Measurements from ENCODE around the gene MELTF. TPM values are rescaled to one million over a fixed set of nuclear protein-coding genes. Genes with fewer than 3 reads are reported as not detected.
"Not testable (repeated sequence)": the region's sequence is repeated elsewhere in the genome, so short reads cannot be mapped to it uniquely, and the experiment has no call there.

Gene MELTF
- polyA plus RNA-seq, 3 donors: 0.34 to 2.8 (median 0.36) TPM

DNA sequence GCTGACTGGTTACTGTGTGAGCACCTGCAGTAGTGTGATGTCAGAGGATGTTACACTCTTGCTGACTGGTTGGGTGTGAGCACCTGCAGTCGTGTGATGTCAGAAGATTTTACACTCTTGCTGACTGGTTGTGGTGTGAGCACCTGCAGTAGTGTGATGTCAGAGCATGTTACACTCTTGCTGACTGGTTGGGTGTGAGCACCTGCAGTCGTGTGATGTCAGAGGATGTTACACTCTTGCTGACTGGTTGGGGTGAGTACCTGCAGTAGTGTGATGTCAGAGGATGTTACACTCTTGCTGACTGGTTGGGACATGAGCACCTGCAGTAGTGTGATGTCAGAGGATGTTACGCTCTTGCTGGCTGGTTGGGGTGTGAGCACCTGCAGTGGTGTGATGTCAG is 4.1 kb upstream of the MELTF start:
- intact Hi-C loops (cut with micrococcal nuclease); H3K27ac Mint-ChIP-seq: not testable (repeated sequence)

GRCh38 chr3:197031315-197032285 is 2.0 kb upstream of the MELTF start:
- Histone ChIP-seq H3K27ac (ENCODE audit: low read depth in 1 of 2, low read length in 2 of 2) (peak overlapping the region; percentile 26 to 71), H4K20me1 (ENCODE audit: insufficient read depth, low read length) (no peaks in the 10 kb centered on the region), H3K36me3 (replicated peaks in 1 of 2; ENCODE audit: control insufficient read depth in 1 of 2, insufficient read depth in 2 of 2, low read length in 2 of 2) (no peaks in the 10 kb centered on the region), H3K9me3 (replicated peaks in 1 of 2; ENCODE audit: control insufficient read depth in 1 of 2, insufficient read depth in 1 of 2, low read length in 2 of 2) (no peaks in the 10 kb centered on the region), H3K79me2 (ENCODE audit: insufficient read depth, low read length) (no peaks in the 10 kb centered on the region), H3K9ac (ENCODE audit: insufficient read depth, low read length, poor library complexity, severe bottlenecking) (no peak overlapping the region), H3K4me3 (replicated peaks in 1 of 3; ENCODE audit: low read depth in 2 of 3, low read length in 3 of 3) (peak overlapping the region in 1 of 3 experiments; percentile 7), H3K4me2 (replicated peaks; ENCODE audit: extremely low read depth, low read length, poor library complexity, severe bottlenecking) (peak overlapping the region; percentile 5), H3K4me1 (ENCODE audit: control insufficient read depth in 1 of 2, insufficient read depth in 2 of 2, low read length in 2 of 2) (peaks cover 34 to 44% of the 10 kb centered on the region in 2 donors), H3K27me3 (ENCODE audit: control insufficient read depth in 2 of 2, insufficient read depth in 2 of 2, low read length in 2 of 2) (peaks cover 6 to 26% of the 10 kb centered on the region in 2 donors), H2AFZ (ENCODE audit: insufficient read depth, low read depth, low read length, poor library complexity, severe bottlenecking) (no peak overlapping the region)
- H3K4me1 Mint-ChIP-seq: peaks cover 31% of the 10 kb centered on the region
- intact Hi-C loops (cut with micrococcal nuclease): no loop called here
- TF ChIP-seq CTCF (IDR thresholded peaks at IDR 0.05): no peak
- peaks cover 0 to 11% (median 2%) of the 10 kb centered on the region in 7 donors for H3K9me3 Mint-ChIP-seq
- H3K27ac Mint-ChIP-seq: peak overlapping the region; percentile 87 to 96 (median 92)
- peak; percentile 96 to 100 (median 99) for DNase-seq
- H3K27me3 Mint-ChIP-seq (ENCODE audit: low read depth in 3 of 3): peaks cover 28 to 50% (median 36%) of the 10 kb centered on the region in 3 donors
- peaks cover 0 to 4% of the 10 kb centered on the region in 2 donors for H3K36me3 Mint-ChIP-seq
- 15% methylated on average over 8 of the region's 12 CpGs for WGBS (ENCODE audit: insufficient coverage)
- peak overlapping the region; percentile 42 to 62 for H3K4me3 Mint-ChIP-seq

More for the DNA sequence above, 4.1 kb upstream of the MELTF start:
- H3K4me3 ChIP-seq (replicated peaks in 1 of 3; ENCODE audit: low read depth in 2 of 3, low read length in 3 of 3); H3K36me3 Mint-ChIP-seq; H3K27ac ChIP-seq (ENCODE audit: low read depth in 1 of 2, low read length in 2 of 2); H2AFZ ChIP-seq (ENCODE audit: insufficient read depth, low read depth, low read length, poor library complexity, severe bottlenecking); H3K79me2 ChIP-seq (ENCODE audit: insufficient read depth, low read length); H3K9ac ChIP-seq (ENCODE audit: insufficient read depth, low read length, poor library complexity, severe bottlenecking); H4K20me1 ChIP-seq (ENCODE audit: insufficient read depth, low read length); H3K4me3 Mint-ChIP-seq; H3K36me3 ChIP-seq (replicated peaks in 1 of 2; ENCODE audit: control insufficient read depth in 1 of 2, insufficient read depth in 2 of 2, low read length in 2 of 2); H3K9me3 ChIP-seq (replicated peaks in 1 of 2; ENCODE audit: control insufficient read depth in 1 of 2, insufficient read depth in 1 of 2, low read length in 2 of 2); H3K4me2 ChIP-seq (replicated peaks; ENCODE audit: extremely low read depth, low read length, poor library complexity, severe bottlenecking); DNase-seq: not testable (repeated sequence)
- Histone ChIP-seq H3K4me1 (ENCODE audit: control insufficient read depth in 1 of 2, insufficient read depth in 2 of 2, low read length in 2 of 2) (peaks cover 29 to 36% of the 10 kb centered on the region in 2 donors), H3K27me3 (ENCODE audit: control insufficient read depth in 2 of 2, insufficient read depth in 2 of 2, low read length in 2 of 2) (peaks cover 9 to 25% of the 10 kb centered on the region in 2 donors)
- Mint-ChIP-seq H3K4me1 (peaks cover 24% of the 10 kb centered on the region), H3K9me3 (peaks cover 2 to 11% (median 2%) of the 10 kb centered on the region in 7 donors), H3K27me3 (ENCODE audit: low read depth in 3 of 3) (peaks cover 27 to 44% (median 31%) of the 10 kb centered on the region in 3 donors)
- 80% methylated on average over 1 of the region's 3 CpGs for WGBS (ENCODE audit: insufficient coverage)

All from CD14-positive monocyte (primary cell).